Esophagus (tissue), 2 donors: ENCODE results near the gene ZNF214. TPM values are rescaled to one million over a fixed set of nuclear protein-coding genes. Genes with fewer than 3 reads are reported as not detected.

Source experiments
- H3K27ac ChIP-seq, 2 donors: one replicate each; pipeline ENCODE4 v1.5.1; 2013; ENCODE audit warnings: low read depth in 2 of 2, mild to moderate bottlenecking in 2 of 2, inconsistent platforms in 1 of 2, low read length in 1 of 2, moderate library complexity in 1 of 2
- H3K27me3 ChIP-seq, 2 donors: one replicate each; pipeline ENCODE4 v1.6.1; 2013; ENCODE audit warnings: low read length in 2 of 2, control low read depth in 1 of 2, mild to moderate bottlenecking in 1 of 2; ENCODE audit not compliant: insufficient read depth in 2 of 2, control insufficient read depth in 1 of 2
- H3K36me3 ChIP-seq, 2 donors: one replicate each; pipeline ENCODE4 v1.6.1; 2013; ENCODE audit warnings: low read length in 1 of 2; ENCODE audit not compliant: control insufficient read depth in 2 of 2, insufficient read depth in 2 of 2
- H3K4me1 ChIP-seq, 2 donors: one replicate each; pipeline ENCODE4 v1.6.1; 2013; ENCODE audit warnings: low read length in 1 of 2; ENCODE audit not compliant: control insufficient read depth in 2 of 2, insufficient read depth in 2 of 2
- H3K4me3 ChIP-seq, 2 donors: one replicate each; pipeline ENCODE4 v1.5.1; 2013; ENCODE audit warnings: low read length in 2 of 2, mild to moderate bottlenecking in 2 of 2, low read depth in 1 of 2, moderate library complexity in 1 of 2
- H3K9me3 ChIP-seq, 2 donors: one replicate each; pipeline ENCODE4 v1.6.1; 2013; ENCODE audit warnings: mild to moderate bottlenecking in 2 of 2, low read depth in 1 of 2, low read length in 1 of 2, moderate library complexity in 1 of 2; ENCODE audit not compliant: control insufficient read depth in 2 of 2, insufficient read depth in 1 of 2
- WGBS, 2 donors: extraction: QIAGEN DNeasy Blood & Tissue Kit; methylation state at CpG; one replicate each; pipeline ENCODE4 v1.1.7; 2013; 5-methylcytosine and 5-hydroxymethylcytosine counted together
- polyA plus RNA-seq, 2 donors: library from polyadenylated mRNA; stranded (reverse); fragments of 200-250 nt; gene quantifications; one replicate each; pipeline ENCODE4 v1.2.3, GENCODE V29; 2013
- donor health status: healthy with polysubstance abuse.
- donor health status: Bipolar disorder and iron deficiency.

ZNF214 gene
- polyA plus RNA-seq: under 1 TPM; 0.45 to 0.46 TPM

DNA sequence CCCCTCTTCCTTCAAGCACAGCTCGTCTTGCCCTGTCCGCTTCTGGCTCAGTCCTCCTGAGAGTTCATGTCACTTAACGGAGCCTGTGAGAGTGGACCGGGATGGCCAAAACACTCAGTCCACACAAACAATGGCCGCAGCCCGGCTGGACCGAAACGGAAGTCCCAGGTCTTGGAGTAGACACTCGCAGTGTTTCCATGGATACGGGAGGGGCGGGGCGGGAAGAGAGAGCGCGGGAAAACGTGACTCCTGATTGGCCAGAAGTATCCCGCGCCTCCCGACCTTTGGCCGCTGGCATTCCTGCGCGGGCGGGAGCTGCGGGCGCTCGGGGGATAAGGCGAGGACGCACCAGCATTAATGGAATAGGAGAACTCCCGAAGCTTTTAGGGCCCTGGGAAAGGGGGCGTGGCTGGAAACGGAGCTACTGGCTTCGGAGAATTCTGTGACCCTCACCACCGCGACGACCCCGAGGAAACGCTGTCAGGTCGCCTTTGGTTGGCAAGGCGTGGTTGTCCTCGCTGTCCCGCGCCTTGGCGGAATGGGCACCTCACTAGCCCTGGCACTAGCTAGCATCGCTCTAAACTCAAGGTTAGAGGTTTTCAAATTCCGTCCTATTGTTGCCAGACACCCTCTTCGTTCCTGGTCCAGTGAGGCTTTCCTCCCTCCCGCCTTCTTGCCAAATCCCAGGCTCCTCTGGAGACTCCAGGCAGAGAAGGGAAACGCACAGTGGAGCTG lies at the start of gene ZNF214, which contains the start of gene NLRP14:
TSS of gene ZNF214 (minus strand) at position 164 of the 735 bp plus-strand sequence. CDS start 17,511 bp downstream, outside the sequence.
TSS of gene NLRP14 (plus strand) at position 297 of the 735 bp plus-strand sequence. CDS start 18,108 bp downstream, outside the sequence.
- 2 to 4% methylated on average over 47 of the region's 47 CpGs for WGBS, 2 donors
- Histone ChIP-seq H3K4me3 (peak within 1 kb of the TSS; percentile 67 to 69), H3K27me3 (no peaks in the 10 kb centered on the region), H3K27ac (peak within 1 kb of the TSS; percentile 35 to 62), H3K9me3 (no peaks in the 10 kb centered on the region), H3K36me3 (no peaks in the 10 kb centered on the region), H3K4me1 (peaks cover 4 to 7% of the 10 kb centered on the region in 2 donors)

DNA sequence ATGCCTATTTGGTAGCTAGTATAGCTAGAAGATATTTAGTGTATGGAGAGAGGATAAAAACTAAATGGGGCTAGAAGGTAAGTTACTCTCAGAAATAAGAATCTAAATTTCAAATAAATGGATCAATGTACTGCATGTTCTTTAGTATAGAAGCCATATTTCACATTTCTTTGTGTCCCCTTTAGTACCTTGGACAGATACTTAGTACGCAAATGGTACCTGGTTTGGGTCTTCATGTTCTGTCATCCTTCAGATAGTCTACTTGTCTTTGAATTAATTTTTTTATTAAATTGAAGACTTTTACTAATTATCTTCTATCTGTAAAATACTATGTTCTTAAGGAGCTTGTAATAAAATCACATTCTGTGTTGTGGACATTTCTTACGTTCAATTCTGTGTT lies 42.4 kb upstream of the ZNF214 start:
- Histone ChIP-seq H3K27me3 (peaks cover 0 to 3% of the 10 kb centered on the region in 2 donors), H3K27ac (no peak overlapping the region), H3K4me3 (no peak overlapping the region), H3K36me3 (no peaks in the 10 kb centered on the region), H3K9me3 (no peaks in the 10 kb centered on the region), H3K4me1 (no peaks in the 10 kb centered on the region)
- 89 to 91% methylated on average over 2 of the region's 2 CpGs for WGBS, 2 donors

DNA sequence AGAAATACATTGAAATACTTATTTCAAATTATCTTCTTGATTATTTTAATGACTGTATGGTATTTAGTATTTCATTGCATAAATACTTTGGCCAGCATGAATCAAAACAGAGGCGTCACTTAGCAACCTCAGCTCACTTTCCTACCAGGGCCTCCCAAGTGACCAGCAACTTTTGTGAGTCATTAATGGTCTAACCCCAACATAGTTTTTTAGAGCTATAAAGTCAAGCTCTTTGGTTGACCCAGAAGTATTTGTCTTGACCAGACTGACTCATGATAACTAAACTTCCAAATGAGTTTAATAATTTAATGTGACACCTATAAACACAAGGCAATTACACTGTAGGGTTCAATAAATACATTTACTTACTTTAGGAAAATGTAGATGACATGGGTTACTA lies 40.7 kb upstream of the ZNF214 start:
- Histone ChIP-seq H3K27ac (no peak overlapping the region), H3K4me1 (no peaks in the 10 kb centered on the region), H3K36me3 (no peaks in the 10 kb centered on the region), H3K27me3 (peaks cover 0 to 3% of the 10 kb centered on the region in 2 donors), H3K9me3 (no peaks in the 10 kb centered on the region), H3K4me3 (no peak overlapping the region)
- 74 to 79% methylated on average over 1 of the region's 1 CpG for WGBS, 2 donors

DNA sequence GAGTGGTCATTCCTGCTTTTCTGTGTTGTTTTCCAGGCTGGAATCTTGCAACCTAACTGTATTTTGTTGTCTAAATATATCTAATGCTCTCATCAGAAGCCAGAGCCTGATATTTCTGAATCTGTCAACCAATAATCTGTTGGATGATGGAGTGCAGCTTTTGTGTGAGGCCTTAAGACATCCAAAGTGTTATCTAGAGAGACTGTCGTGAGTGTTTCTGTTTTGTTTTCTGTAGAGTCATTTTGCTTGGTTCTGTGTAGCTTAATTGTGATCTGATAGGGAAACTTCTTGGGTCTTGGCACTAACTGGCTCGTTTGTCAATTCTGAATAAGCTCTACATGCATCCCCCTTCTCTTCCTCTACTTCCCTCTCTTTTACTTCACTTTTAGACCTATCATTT lies 37.5 kb upstream of the ZNF214 start:
- WGBS, 2 donors: 20 to 30% methylated on average over 2 of the region's 2 CpGs
- H3K4me1 ChIP-seq: no peaks in the 10 kb centered on the region
- no peak overlapping the region for H3K27ac ChIP-seq
- H3K27me3 ChIP-seq: no peaks in the 10 kb centered on the region
- H3K4me3 ChIP-seq: no peak overlapping the region
- no peaks in the 10 kb centered on the region for H3K9me3 ChIP-seq
- no peaks in the 10 kb centered on the region for H3K36me3 ChIP-seq

DNA sequence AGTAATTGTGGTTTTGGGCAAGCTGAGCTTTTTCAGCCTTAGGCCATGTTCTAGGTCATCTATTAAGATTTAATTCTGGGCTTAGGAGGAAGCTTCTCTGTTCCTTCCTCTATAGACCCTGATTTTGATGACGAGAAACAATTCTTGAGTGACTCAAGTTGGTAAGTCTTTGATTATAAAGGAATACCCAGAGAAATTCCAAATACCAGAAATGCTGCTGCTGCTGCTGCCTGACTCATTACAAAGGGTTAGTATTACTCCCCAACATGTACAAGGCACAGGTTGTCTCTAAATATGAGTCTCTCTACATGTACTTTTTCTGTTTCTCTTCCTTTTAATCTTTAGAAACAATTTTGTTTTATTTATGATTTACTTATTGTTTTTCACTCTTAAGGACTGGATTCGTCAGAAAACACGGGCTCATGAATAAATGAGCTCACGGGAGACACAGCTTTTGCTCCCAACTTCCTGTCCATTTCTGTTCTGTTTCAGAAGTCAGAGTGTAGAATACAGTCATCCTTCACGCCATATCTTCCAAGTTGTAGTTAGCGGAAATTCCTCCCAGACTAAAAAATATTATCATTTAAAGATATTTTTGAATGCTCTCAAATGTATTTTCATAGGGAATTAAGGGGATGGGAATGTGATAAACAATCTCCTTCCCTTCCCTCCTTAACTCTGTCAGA lies 36.8 kb upstream of the ZNF214 start:
- no peaks in the 10 kb centered on the region for H3K36me3 ChIP-seq
- 57 to 60% methylated on average over 6 of the region's 6 CpGs for whole genome bisulfite sequencing, 2 donors
- H3K27ac ChIP-seq: no peak overlapping the region
- no peak overlapping the region for H3K4me3 ChIP-seq
- no peaks in the 10 kb centered on the region for H3K27me3 ChIP-seq
- no peaks in the 10 kb centered on the region for H3K9me3 ChIP-seq
- H3K4me1 ChIP-seq: no peaks in the 10 kb centered on the region

DNA sequence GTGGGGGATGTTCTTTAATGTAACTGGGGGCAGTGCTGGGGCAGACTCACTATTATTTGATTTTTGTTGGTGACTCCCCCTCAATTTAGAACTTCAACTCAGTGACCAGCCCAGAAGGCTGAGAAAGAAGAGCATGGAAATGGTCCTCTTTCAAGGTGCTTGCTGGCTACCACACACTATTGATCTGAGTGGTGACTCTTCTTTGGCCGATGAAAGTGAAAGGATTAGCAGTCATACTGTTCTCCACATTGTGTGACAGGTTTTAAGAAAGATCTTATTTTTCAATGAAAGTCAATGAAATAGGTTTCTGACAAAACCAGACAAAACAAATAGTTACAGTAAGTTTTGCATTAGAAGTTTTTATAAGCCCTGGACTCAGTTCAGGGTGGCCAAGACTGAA lies 30.0 kb upstream of the ZNF214 start:
- no peaks in the 10 kb centered on the region for H3K4me1 ChIP-seq
- H3K27ac ChIP-seq: no peak overlapping the region
- no peaks in the 10 kb centered on the region for H3K9me3 ChIP-seq
- H3K27me3 ChIP-seq: no peaks in the 10 kb centered on the region
- no peaks in the 10 kb centered on the region for H3K36me3 ChIP-seq
- no peak overlapping the region for H3K4me3 ChIP-seq
- 87 to 94% methylated on average over 1 of the region's 1 CpG for WGBS, 2 donors

DNA sequence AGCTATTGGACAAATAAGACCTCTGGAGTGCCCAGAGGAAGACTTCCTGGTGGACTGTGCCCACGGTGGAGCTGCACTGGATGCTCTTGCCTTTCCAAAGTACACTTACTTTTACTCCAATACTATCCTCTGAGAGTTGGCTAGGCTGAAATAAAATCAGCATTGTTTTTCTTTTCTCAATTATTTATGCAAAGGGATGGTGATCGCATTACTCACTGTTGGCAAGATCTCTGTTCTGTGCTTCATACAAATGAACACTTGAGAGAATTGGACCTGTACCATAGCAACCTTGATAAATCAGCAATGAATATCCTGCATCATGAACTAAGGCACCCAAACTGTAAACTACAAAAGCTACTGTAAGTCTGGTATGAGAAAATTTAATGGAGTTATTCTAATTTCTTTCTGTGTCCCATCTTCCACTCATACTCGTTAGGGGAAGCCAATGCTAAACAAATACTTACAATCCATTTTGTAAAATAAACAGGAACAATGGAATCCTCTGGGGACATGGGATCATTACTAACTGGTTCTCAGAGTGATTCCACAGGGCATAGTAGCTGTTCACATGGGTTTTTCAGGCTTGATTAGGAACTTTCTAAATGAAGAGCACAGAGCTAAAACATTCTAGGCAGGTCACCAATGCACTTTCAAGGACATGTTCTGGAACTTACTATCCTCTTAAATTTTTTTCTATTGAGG lies 26.5 kb upstream of the ZNF214 start:
- H3K36me3 ChIP-seq: no peaks in the 10 kb centered on the region
- no peaks in the 10 kb centered on the region for H3K4me1 ChIP-seq
- no peaks in the 10 kb centered on the region for H3K27me3 ChIP-seq
- no peaks in the 10 kb centered on the region for H3K9me3 ChIP-seq
- no peak overlapping the region for H3K4me3 ChIP-seq
- H3K27ac ChIP-seq: no peak overlapping the region
- 39 to 43% methylated on average over 3 of the region's 3 CpGs for WGBS, 2 donors

DNA sequence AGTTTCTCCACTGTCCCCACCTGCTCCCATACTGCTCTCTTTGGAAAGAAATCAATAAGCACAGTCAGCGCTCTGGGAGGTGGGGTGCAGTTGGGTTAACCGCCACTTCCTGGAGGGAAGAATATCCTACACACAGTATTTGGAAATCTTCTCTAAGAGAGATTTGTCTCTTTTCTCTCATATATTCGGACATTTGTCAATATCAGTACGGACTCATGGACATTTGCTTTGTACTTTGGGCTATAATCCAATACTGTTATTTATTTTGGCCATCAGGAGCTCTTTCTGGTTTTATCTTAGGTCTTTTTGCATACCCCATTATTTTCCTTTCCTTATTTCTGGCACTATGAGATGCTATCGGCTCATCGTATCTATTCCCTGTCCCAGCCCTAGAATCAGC lies 13.9 kb upstream of the ZNF214 start:
- Histone ChIP-seq H3K9me3 (no peaks in the 10 kb centered on the region), H3K4me3 (no peak overlapping the region), H3K36me3 (no peaks in the 10 kb centered on the region), H3K27ac (no peak overlapping the region), H3K27me3 (no peaks in the 10 kb centered on the region), H3K4me1 (no peaks in the 10 kb centered on the region)
- 83 to 86% methylated on average over 6 of the region's 6 CpGs for WGBS, 2 donors

DNA sequence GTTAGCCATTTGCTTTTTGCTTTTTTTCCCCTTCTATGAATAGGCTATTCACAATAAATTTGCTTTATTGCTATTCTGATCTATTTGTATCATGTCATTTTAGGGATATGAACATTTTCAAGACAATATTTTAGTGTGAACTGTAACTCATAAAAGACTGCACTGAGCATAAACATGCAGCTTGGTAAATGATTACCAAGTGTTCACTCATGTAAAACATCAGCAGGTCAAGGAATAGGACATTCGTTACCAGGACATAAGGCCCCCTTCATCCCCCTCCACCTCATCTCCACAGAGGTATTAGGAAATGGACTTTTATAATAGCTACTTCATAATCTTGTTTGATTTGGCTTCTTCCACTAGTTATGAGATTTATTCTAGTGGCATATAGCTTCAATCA lies 12.5 kb upstream of the ZNF214 start:
- Histone ChIP-seq H3K36me3 (no peaks in the 10 kb centered on the region), H3K4me3 (no peak overlapping the region), H3K27me3 (no peaks in the 10 kb centered on the region), H3K4me1 (no peaks in the 10 kb centered on the region), H3K27ac (no peak overlapping the region), H3K9me3 (no peaks in the 10 kb centered on the region)
- WGBS, 2 donors: 4 to 36% methylated on average over 1 of the region's 1 CpG
